ENCODE results near the gene ATP6V0A4.
"Not testable (repeated sequence)": the region's sequence is repeated elsewhere in the genome, so short reads cannot be mapped to it uniquely, and the experiment has no call there.

Gene ATP6V0A4

DNA sequence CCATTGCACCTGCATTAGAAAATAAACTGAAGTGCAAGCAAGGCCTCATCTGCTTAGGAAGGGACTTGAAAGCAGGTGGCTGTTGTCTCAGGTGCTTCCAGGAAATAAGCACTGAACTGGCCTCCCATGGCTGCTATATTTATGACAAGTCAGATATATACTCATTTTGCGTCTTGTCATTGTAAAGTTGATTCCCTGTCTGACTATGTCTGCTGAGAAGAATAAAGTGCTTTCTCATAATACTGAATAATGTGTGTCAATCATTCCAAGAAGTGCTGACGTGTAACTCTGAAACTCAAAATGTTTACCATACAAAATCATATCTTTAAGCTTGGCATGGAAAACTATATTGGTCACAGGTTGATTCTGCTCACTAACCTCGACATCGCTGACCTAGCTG is 51.9 kb downstream of the ATP6V0A4 start:
- no peak for TF ChIP-seq CTCF (IDR thresholded peaks at IDR 0.05; ENCODE audit: low read depth, low read length, missing control alignments)
- H3K4me3 ChIP-seq (replicated peaks; ENCODE audit: low read depth, low read length) = no peak overlapping the region
- no peak for DNase-seq (ENCODE audit: extremely low read depth, low read depth)

GRCh38 chr7:138745189-138745588 is 52.8 kb downstream of the ATP6V0A4 start:
- no peak for DNase-seq (ENCODE audit: extremely low read depth, low read depth)
- no peak overlapping the region for H3K4me3 ChIP-seq (replicated peaks; ENCODE audit: low read depth, low read length)
- no peak for TF ChIP-seq CTCF (IDR thresholded peaks at IDR 0.05; ENCODE audit: low read depth, low read length, missing control alignments)

GRCh38 chr7:138741453-138741735 is 56.6 kb downstream of the ATP6V0A4 start:
- DNase-seq (ENCODE audit: extremely low read depth, low read depth) = no peak
- no peak for TF ChIP-seq CTCF (IDR thresholded peaks at IDR 0.05; ENCODE audit: low read depth, low read length, missing control alignments)
- H3K4me3 ChIP-seq (replicated peaks; ENCODE audit: low read depth, low read length) = no peak overlapping the region

- no peak for TF ChIP-seq CTCF (IDR thresholded peaks at IDR 0.05; ENCODE audit: low read depth, low read length, missing control alignments)
- DNase-seq (ENCODE audit: extremely low read depth, low read depth) = no peak
- H3K4me3 ChIP-seq (replicated peaks; ENCODE audit: low read depth, low read length) = no peak overlapping the region
These were observed 58.1 kb downstream of the ATP6V0A4 start for GRCh38 chr7:138739859-138740258.

- H3K4me3 ChIP-seq (replicated peaks; ENCODE audit: low read depth, low read length) = no peak overlapping the region
- peak; percentile 84 for DNase-seq (ENCODE audit: extremely low read depth, low read depth)
- TF ChIP-seq CTCF (IDR thresholded peaks at IDR 0.05; ENCODE audit: low read depth, low read length, missing control alignments) = peak; percentile 97
These were observed 59.3 kb downstream of the ATP6V0A4 start for GRCh38 chr7:138738551-138739335.

DNA sequence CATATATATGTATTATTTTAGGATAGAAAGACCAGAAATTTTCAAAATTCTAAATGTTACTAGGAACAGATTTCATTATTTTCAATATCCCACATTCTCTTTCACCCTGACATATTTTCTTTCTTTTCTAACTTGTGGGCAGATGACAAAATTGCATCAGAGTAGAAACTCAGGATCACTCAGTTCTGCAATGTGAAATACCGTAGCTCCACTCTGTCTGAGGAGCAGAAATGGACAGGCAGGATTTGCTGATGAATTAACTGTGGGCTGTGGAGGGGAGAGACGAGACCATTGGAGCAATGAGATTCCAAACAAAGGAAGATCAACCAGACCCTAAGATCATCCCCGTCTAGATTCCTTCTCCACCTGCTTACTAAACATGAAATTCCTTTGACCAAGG is 59.9 kb downstream of the ATP6V0A4 start:
- no peak for TF ChIP-seq CTCF (IDR thresholded peaks at IDR 0.05; ENCODE audit: low read depth, low read length, missing control alignments)
- H3K4me3 ChIP-seq (replicated peaks; ENCODE audit: low read depth, low read length) = no peak overlapping the region
- DNase-seq (ENCODE audit: extremely low read depth, low read depth) = no peak

DNA sequence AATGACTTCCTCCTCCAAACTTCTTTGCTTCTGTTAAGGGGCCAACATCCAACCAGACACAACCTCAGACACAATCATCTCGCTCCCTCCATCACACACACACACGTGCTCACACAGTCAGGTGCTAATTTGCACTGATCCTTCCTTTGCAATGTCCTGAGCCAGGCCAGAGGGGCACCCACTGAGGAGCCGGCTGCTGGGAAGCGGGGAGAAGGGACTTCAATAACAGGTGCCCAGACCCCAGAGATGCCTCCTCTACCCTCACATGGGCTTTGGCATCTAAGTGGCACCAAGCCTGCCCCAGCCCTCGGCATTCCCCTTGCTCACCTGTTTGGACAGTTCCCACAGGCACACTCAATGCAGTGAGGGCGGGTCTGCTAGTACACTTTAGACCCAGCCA is 62.6 kb downstream of the ATP6V0A4 start:
- no peak for DNase-seq (ENCODE audit: extremely low read depth, low read depth)
- no peak for TF ChIP-seq CTCF (IDR thresholded peaks at IDR 0.05; ENCODE audit: low read depth, low read length, missing control alignments)
- no peak overlapping the region for H3K4me3 ChIP-seq (replicated peaks; ENCODE audit: low read depth, low read length)

GRCh38 chr7:138731733-138732132 is 66.3 kb downstream of the ATP6V0A4 start:
- not testable (repeated sequence) for H3K4me3 ChIP-seq (replicated peaks; ENCODE audit: low read depth, low read length); DNase-seq (ENCODE audit: extremely low read depth, low read depth)
